Neural cell (in vitro differentiated cells): ENCODE measurements around the gene HSD3B7. TPM values are rescaled to one million over a fixed set of nuclear protein-coding genes. Genes with fewer than 3 reads are reported as not detected.

Experiments used
- H2AFZ ChIP-seq: fragments of 200-600, 300-800 bp; sonication (generic), shearing (Covaris generic); 2 replicates; pipeline ENCODE4 v1.6.0; 2014; ENCODE audit warnings: low read depth, mild to moderate bottlenecking, antibody characterized with exemption, low read length, moderate library complexity
- H3F3A ChIP-seq: fragments of 200-600 bp; shearing (Covaris generic); 2 replicates; pipeline ENCODE4 v1.6.1; 2016; ENCODE audit warnings: mild to moderate bottlenecking, moderate library complexity, mixed read lengths, antibody characterized with exemption, low read length; ENCODE audit not compliant: insufficient read depth, poor library complexity, severe bottlenecking
- H3K27ac ChIP-seq: fragments of 200-600, 300-800 bp; sonication (generic), shearing (Covaris generic); 2 replicates; pipeline ENCODE4 v1.5.1; 2014; ENCODE audit warnings: mild to moderate bottlenecking, low read length, moderate library complexity
- H3K27me3 ChIP-seq: fragments of 300-800, 200-600 bp; sonication (generic), shearing (Covaris generic); 2 replicates; pipeline ENCODE4 v1.6.0; 2014; ENCODE audit warnings: mild to moderate bottlenecking, low read depth, low read length, moderate library complexity; ENCODE audit not compliant: insufficient read depth
- H3K36me3 ChIP-seq: fragments of 300-800, 200-600 bp; sonication (generic), shearing (Covaris generic); 2 replicates; pipeline ENCODE4 v1.5.1; 2014; ENCODE audit warnings: mild to moderate bottlenecking, antibody characterized with exemption, low read length, moderate library complexity; ENCODE audit not compliant: insufficient read depth
- H3K4me2 ChIP-seq: fragments of 300-800, 200-600 bp; sonication (generic), shearing (Covaris generic); 2 replicates; pipeline ENCODE4 v1.6.0; 2014; ENCODE audit warnings: mild to moderate bottlenecking, low read length
- H3K4me3 ChIP-seq: fragments of 300-800, 200-600 bp; sonication (generic), shearing (Covaris generic); 2 replicates; pipeline ENCODE4 v1.5.1; 2014; ENCODE audit warnings: mild to moderate bottlenecking, low read length, moderate library complexity
- H3K79me2 ChIP-seq: fragments of 200-600 bp; shearing (Covaris generic); replicated peaks from 2 replicates; pipeline ENCODE4 v1.6.0; 2014; ENCODE audit warnings: mild to moderate bottlenecking, low read length, moderate library complexity; ENCODE audit not compliant: insufficient read depth
- H3K9ac ChIP-seq: fragments of 300-800, 200-600 bp; sonication (generic), shearing (Covaris generic); 2 replicates; pipeline ENCODE4 v1.6.1; 2016; ENCODE audit warnings: mild to moderate bottlenecking, low read length, mixed read lengths
- H3K9me2 ChIP-seq: fragments of 200-600 bp; shearing (Covaris generic); 2 replicates; pipeline ENCODE4 v1.6.1; 2016; ENCODE audit warnings: mild to moderate bottlenecking, low read length, mixed read lengths; ENCODE audit not compliant: insufficient read depth
- H3K9me3 ChIP-seq: fragments of 200-600, 300-800 bp; sonication (generic), shearing (Covaris generic); 2 replicates; pipeline ENCODE4 v1.6.1; 2016; ENCODE audit warnings: mild to moderate bottlenecking, mixed run types, low read length, moderate library complexity, mixed read lengths
- H4K20me1 ChIP-seq: fragments of 200-600 bp; shearing (Covaris generic); 2 replicates; pipeline ENCODE4 v1.6.1; 2016; ENCODE audit warnings: mild to moderate bottlenecking, mixed run types; ENCODE audit not compliant: insufficient read depth
- EP300 ChIP-seq: fragments of 450-650 bp; conservative IDR thresholded peaks from 2 replicates; pipeline ENCODE4 v1.6.1; 2014; ENCODE audit warnings: antibody characterized with exemption, mild to moderate bottlenecking, moderate library complexity; ENCODE audit not compliant: poor library complexity, severe bottlenecking
- EZH2 ChIP-seq: fragments of 200-600, 300-800 bp; shearing (Covaris generic), sonication (generic); IDR thresholded peaks from 2 replicates; pipeline ENCODE4 v1.6.1; 2014; ENCODE audit warnings: antibody characterized with exemption, low read length, borderline replicate concordance, mild to moderate bottlenecking; ENCODE audit not compliant: insufficient read depth, poor library complexity, severe bottlenecking
- MXI1 ChIP-seq: fragments of 450-650 bp; conservative IDR thresholded peaks from 2 replicates; pipeline ENCODE4 v1.6.1; 2014; ENCODE audit warnings: antibody characterized with exemption, mild to moderate bottlenecking; ENCODE audit not compliant: poor library complexity, severe bottlenecking
- POLR2AphosphoS5 ChIP-seq: IDR thresholded peaks from 2 replicates; pipeline ENCODE4 v1.6.1; 2012
- RAD21 ChIP-seq: fragments of 450-650 bp; conservative IDR thresholded peaks from 2 replicates; pipeline ENCODE4 v1.6.1; 2014; ENCODE audit warnings: antibody characterized with exemption, mild to moderate bottlenecking, moderate library complexity
- SMC3 ChIP-seq: fragments of 450-650 bp; conservative IDR thresholded peaks from 2 replicates; pipeline ENCODE4 v1.6.1; 2014; ENCODE audit warnings: antibody characterized with exemption, mild to moderate bottlenecking, moderate library complexity; ENCODE audit not compliant: poor library complexity
- TAF1 ChIP-seq: IDR thresholded peaks from 2 replicates; pipeline ENCODE4 v1.6.1; 2012; ENCODE audit warnings: low read depth
- polyA plus RNA-seq: library from polyadenylated mRNA; depleted of rRNA; stranded (reverse); fragments of >200 nt; gene quantifications from 2 replicates; pipeline ENCODE4 v1.2.3, GENCODE V29; 2014
- TF ChIP-seq, protein P1 (sequence below): fragments of 450-650 bp; IDR thresholded peaks from 2 replicates; pipeline ENCODE4 v1.5.1; 2014; ENCODE audit warnings: antibody characterized with exemption, mild to moderate bottlenecking, moderate library complexity; ENCODE audit not compliant: poor library complexity, severe bottlenecking
- TF ChIP-seq, protein P2 (sequence below): IDR thresholded peaks from 2 replicates; pipeline ENCODE4 v1.6.1; 2012; ENCODE audit warnings: borderline replicate concordance

Gene HSD3B7
- polyA plus RNA-seq, 1 donor from 2014 or later = 3.4 TPM

DNA sequence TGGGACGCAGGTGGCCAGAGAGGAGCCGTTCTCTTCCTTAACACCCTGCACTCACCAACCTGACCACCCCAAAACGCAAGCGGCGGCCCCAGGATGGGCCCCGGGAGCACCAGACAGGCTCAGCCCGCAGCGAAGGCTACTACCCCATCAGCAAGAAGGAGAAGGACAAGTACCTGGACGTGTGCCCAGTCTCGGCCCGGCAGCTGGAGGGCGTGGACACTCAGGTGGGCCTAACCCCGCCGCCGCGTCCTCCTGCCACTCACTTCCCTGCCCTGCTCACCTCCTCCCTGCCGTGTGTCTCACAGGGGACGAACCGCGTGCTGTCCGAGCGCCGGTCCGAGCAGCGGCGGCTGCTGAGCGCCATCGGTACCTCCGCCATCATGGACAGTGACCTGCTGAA, 4.6 kb upstream of the HSD3B7 start:
- H3K79me2 ChIP-seq = no peaks in the 10 kb centered on the region
- H3K9me2 ChIP-seq = no peaks in the 10 kb centered on the region
- H2AFZ ChIP-seq = no peak overlapping the region
- no peaks in the 10 kb centered on the region for H3K27me3 ChIP-seq
- no peak overlapping the region for H3K4me3 ChIP-seq
- no peaks in the 10 kb centered on the region for H3F3A ChIP-seq
- H3K27ac ChIP-seq = no peak overlapping the region
- TF ChIP-seq, protein P1, sequence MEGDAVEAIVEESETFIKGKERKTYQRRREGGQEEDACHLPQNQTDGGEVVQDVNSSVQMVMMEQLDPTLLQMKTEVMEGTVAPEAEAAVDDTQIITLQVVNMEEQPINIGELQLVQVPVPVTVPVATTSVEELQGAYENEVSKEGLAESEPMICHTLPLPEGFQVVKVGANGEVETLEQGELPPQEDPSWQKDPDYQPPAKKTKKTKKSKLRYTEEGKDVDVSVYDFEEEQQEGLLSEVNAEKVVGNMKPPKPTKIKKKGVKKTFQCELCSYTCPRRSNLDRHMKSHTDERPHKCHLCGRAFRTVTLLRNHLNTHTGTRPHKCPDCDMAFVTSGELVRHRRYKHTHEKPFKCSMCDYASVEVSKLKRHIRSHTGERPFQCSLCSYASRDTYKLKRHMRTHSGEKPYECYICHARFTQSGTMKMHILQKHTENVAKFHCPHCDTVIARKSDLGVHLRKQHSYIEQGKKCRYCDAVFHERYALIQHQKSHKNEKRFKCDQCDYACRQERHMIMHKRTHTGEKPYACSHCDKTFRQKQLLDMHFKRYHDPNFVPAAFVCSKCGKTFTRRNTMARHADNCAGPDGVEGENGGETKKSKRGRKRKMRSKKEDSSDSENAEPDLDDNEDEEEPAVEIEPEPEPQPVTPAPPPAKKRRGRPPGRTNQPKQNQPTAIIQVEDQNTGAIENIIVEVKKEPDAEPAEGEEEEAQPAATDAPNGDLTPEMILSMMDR = no peak
- TF ChIP-seq TAF1 = no peak
- TF ChIP-seq, protein P2, sequence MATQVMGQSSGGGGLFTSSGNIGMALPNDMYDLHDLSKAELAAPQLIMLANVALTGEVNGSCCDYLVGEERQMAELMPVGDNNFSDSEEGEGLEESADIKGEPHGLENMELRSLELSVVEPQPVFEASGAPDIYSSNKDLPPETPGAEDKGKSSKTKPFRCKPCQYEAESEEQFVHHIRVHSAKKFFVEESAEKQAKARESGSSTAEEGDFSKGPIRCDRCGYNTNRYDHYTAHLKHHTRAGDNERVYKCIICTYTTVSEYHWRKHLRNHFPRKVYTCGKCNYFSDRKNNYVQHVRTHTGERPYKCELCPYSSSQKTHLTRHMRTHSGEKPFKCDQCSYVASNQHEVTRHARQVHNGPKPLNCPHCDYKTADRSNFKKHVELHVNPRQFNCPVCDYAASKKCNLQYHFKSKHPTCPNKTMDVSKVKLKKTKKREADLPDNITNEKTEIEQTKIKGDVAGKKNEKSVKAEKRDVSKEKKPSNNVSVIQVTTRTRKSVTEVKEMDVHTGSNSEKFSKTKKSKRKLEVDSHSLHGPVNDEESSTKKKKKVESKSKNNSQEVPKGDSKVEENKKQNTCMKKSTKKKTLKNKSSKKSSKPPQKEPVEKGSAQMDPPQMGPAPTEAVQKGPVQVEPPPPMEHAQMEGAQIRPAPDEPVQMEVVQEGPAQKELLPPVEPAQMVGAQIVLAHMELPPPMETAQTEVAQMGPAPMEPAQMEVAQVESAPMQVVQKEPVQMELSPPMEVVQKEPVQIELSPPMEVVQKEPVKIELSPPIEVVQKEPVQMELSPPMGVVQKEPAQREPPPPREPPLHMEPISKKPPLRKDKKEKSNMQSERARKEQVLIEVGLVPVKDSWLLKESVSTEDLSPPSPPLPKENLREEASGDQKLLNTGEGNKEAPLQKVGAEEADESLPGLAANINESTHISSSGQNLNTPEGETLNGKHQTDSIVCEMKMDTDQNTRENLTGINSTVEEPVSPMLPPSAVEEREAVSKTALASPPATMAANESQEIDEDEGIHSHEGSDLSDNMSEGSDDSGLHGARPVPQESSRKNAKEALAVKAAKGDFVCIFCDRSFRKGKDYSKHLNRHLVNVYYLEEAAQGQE = no peak
- TF ChIP-seq EZH2 = no peak
- TF ChIP-seq SMC3 = no peak
- TF ChIP-seq POLR2AphosphoS5 = no peak
- TF ChIP-seq RAD21 = no peak
- no peak for TF ChIP-seq MXI1
- TF ChIP-seq EP300 = no peak
- H3K36me3 ChIP-seq = no peaks in the 10 kb centered on the region
- no peak overlapping the region for H3K4me2 ChIP-seq
- H3K9ac ChIP-seq = no peak overlapping the region
- H3K9me3 ChIP-seq = no peaks in the 10 kb centered on the region
- no peaks in the 10 kb centered on the region for H4K20me1 ChIP-seq

DNA sequence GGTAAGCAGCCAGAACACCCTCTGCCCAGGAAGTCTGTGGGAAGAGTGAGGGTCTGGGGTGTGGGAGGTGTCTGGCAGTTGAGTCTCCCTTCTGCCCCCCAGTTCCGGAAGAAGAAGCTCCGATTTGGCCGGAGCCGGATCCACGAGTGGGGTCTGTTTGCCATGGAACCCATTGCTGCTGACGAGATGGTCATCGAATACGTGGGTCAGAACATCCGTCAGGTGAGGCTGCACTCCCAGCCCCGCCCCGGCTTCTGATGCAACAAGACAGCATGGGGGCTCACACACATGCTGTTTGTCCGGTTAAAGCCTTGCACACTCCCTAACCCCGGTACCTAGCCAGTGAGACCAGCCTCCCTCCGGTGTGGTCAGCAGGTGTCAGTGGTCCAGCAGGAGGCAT, 4.0 kb upstream of the HSD3B7 start:
- H2AFZ ChIP-seq = no peak overlapping the region
- H3K4me2 ChIP-seq = no peak overlapping the region
- no peaks in the 10 kb centered on the region for H3K9me3 ChIP-seq
- no peak for TF ChIP-seq POLR2AphosphoS5
- no peak for TF ChIP-seq TAF1
- TF ChIP-seq, protein P2 = no peak
- TF ChIP-seq MXI1 = no peak
- TF ChIP-seq RAD21 = no peak
- TF ChIP-seq EZH2 = no peak
- TF ChIP-seq, protein P1 = no peak
- TF ChIP-seq SMC3 = no peak
- TF ChIP-seq EP300 = no peak
- H3K36me3 ChIP-seq = no peaks in the 10 kb centered on the region
- H3K9ac ChIP-seq = no peak overlapping the region
- no peaks in the 10 kb centered on the region for H3K27me3 ChIP-seq
- H3K9me2 ChIP-seq = no peaks in the 10 kb centered on the region
- no peaks in the 10 kb centered on the region for H3F3A ChIP-seq
- no peaks in the 10 kb centered on the region for H4K20me1 ChIP-seq
- no peak overlapping the region for H3K27ac ChIP-seq
- H3K4me3 ChIP-seq = no peak overlapping the region
- H3K79me2 ChIP-seq = no peaks in the 10 kb centered on the region
